ENCODE measurements around the gene ZNF879.

ZNF879 gene

DNA sequence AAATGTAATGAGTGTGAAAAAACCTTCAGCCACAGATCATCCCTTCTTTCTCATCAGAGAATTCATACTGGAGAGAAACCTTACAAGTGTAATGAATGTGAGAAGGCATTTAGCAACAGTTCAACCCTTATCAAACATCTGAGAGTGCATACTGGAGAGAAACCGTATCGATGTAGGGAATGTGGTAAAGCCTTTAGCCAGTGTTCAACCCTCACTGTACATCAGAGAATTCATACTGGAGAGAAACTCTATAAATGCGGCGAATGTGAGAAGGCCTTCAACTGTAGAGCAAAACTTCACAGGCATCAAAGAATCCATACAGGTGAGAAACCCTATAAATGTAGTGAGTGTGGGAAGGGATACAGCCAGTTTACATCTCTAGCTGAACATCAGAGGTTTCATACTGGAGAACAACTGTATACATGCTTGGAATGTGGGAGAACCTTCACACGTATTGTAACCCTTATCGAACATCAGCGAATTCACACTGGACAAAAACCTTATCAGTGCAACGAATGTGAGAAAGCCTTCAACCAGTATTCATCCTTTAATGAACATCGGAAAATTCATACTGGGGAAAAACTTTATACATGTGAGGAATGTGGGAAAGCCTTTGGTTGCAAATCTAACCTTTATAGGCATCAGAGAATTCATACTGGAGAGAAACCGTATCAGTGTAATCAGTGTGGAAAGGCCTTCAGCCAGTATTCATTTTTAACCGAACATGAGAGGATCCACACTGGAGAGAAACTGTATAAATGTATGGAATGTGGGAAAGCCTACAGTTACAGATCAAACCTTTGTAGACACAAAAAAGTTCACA is 55.8 kb downstream of the ZNF879 start:
- H2AFZ ChIP-seq (ENCODE audit: low read length), result no peak overlapping the region
- H3K27me3 ChIP-seq (ENCODE audit: insufficient read depth, low read length, poor library complexity, severe bottlenecking), result no peaks in the 10 kb centered on the region
- H3F3A ChIP-seq (ENCODE audit: low read depth), result no peaks in the 10 kb centered on the region
- no peak overlapping the region for H3K4me2 ChIP-seq (ENCODE audit: low read depth, low read length, poor library complexity, severe bottlenecking)
- H3K4me1 ChIP-seq (ENCODE audit: insufficient read depth, low read length, poor library complexity, severe bottlenecking), result no peaks in the 10 kb centered on the region
- H3K9me3 ChIP-seq (ENCODE audit: insufficient read depth, low read depth, low read length), result no peaks in the 10 kb centered on the region; the same call in 1 of the 2 replicates
- TF ChIP-seq EZH2phosphoT487 (IDR thresholded peaks at IDR 0.05; ENCODE audit: borderline replicate concordance), result no peak
- TF ChIP-seq, protein P1, sequence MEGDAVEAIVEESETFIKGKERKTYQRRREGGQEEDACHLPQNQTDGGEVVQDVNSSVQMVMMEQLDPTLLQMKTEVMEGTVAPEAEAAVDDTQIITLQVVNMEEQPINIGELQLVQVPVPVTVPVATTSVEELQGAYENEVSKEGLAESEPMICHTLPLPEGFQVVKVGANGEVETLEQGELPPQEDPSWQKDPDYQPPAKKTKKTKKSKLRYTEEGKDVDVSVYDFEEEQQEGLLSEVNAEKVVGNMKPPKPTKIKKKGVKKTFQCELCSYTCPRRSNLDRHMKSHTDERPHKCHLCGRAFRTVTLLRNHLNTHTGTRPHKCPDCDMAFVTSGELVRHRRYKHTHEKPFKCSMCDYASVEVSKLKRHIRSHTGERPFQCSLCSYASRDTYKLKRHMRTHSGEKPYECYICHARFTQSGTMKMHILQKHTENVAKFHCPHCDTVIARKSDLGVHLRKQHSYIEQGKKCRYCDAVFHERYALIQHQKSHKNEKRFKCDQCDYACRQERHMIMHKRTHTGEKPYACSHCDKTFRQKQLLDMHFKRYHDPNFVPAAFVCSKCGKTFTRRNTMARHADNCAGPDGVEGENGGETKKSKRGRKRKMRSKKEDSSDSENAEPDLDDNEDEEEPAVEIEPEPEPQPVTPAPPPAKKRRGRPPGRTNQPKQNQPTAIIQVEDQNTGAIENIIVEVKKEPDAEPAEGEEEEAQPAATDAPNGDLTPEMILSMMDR (conservative IDR thresholded peaks at IDR 0.05; ENCODE audit: low read length), result no peak
- no peak overlapping the region for H3K9ac ChIP-seq (ENCODE audit: low read depth, low read length, poor library complexity, severe bottlenecking)
- H3K79me2 ChIP-seq (ENCODE audit: insufficient read depth, low read length), result no peaks in the 10 kb centered on the region
- H3K9me2 ChIP-seq (replicated peaks; ENCODE audit: low read depth, low read length), result no peaks in the 10 kb centered on the region
- no peaks in the 10 kb centered on the region for H4K20me1 ChIP-seq (ENCODE audit: insufficient read depth, low read length, poor library complexity, severe bottlenecking)
- no peaks in the 10 kb centered on the region for H3K36me3 ChIP-seq (ENCODE audit: insufficient read depth, low read length)
- H3K4me3 ChIP-seq (ENCODE audit: low read length, poor library complexity, severe bottlenecking), result no peak overlapping the region

DNA sequence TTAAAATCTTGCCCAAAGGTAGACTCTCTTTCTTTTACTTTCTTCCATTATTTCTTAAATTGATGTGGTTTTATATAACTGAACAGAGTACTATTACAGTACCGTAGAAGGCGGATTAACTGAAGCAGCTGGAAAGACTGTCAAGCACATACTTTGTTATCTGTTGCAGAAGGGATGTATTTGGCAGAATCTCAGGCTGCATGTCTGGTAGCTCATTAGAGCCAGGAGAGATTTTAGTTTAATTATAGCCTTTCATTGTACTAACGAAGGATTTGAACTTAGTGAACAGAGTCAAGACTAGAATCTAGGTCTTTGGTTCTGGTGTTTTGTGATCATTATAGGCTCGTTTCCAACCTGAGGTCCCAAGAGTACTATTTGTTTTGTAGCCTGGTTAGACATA is 57.1 kb downstream of the ZNF879 start:
- no peak overlapping the region for H3K4me3 ChIP-seq (ENCODE audit: low read length, poor library complexity, severe bottlenecking)
- H3K4me2 ChIP-seq (ENCODE audit: low read depth, low read length, poor library complexity, severe bottlenecking), result no peak overlapping the region
- H4K20me1 ChIP-seq (ENCODE audit: insufficient read depth, low read length, poor library complexity, severe bottlenecking), result no peaks in the 10 kb centered on the region
- no peaks in the 10 kb centered on the region for H3F3A ChIP-seq (ENCODE audit: low read depth)
- no peaks in the 10 kb centered on the region for H3K27me3 ChIP-seq (ENCODE audit: insufficient read depth, low read length, poor library complexity, severe bottlenecking)
- H3K4me1 ChIP-seq (ENCODE audit: insufficient read depth, low read length, poor library complexity, severe bottlenecking), result no peaks in the 10 kb centered on the region
- no peak overlapping the region for H2AFZ ChIP-seq (ENCODE audit: low read length)
- no peaks in the 10 kb centered on the region; the same call in 1 of the 2 replicates for H3K9me3 ChIP-seq (ENCODE audit: insufficient read depth, low read depth, low read length)
- H3K9me2 ChIP-seq (replicated peaks; ENCODE audit: low read depth, low read length), result no peaks in the 10 kb centered on the region
- H3K79me2 ChIP-seq (ENCODE audit: insufficient read depth, low read length), result no peaks in the 10 kb centered on the region
- TF ChIP-seq EZH2phosphoT487 (IDR thresholded peaks at IDR 0.05; ENCODE audit: borderline replicate concordance), result no peak
- TF ChIP-seq, protein P1 (conservative IDR thresholded peaks at IDR 0.05; ENCODE audit: low read length), result no peak
- no peaks in the 10 kb centered on the region for H3K36me3 ChIP-seq (ENCODE audit: insufficient read depth, low read length)
- H3K9ac ChIP-seq (ENCODE audit: low read depth, low read length, poor library complexity, severe bottlenecking), result no peak overlapping the region
